Measurements from ENCODE around the gene CFAP92. TPM values are rescaled to one million over a fixed set of nuclear protein-coding genes. Genes with fewer than 3 reads are reported as not detected.

The CFAP92 gene, protein sequence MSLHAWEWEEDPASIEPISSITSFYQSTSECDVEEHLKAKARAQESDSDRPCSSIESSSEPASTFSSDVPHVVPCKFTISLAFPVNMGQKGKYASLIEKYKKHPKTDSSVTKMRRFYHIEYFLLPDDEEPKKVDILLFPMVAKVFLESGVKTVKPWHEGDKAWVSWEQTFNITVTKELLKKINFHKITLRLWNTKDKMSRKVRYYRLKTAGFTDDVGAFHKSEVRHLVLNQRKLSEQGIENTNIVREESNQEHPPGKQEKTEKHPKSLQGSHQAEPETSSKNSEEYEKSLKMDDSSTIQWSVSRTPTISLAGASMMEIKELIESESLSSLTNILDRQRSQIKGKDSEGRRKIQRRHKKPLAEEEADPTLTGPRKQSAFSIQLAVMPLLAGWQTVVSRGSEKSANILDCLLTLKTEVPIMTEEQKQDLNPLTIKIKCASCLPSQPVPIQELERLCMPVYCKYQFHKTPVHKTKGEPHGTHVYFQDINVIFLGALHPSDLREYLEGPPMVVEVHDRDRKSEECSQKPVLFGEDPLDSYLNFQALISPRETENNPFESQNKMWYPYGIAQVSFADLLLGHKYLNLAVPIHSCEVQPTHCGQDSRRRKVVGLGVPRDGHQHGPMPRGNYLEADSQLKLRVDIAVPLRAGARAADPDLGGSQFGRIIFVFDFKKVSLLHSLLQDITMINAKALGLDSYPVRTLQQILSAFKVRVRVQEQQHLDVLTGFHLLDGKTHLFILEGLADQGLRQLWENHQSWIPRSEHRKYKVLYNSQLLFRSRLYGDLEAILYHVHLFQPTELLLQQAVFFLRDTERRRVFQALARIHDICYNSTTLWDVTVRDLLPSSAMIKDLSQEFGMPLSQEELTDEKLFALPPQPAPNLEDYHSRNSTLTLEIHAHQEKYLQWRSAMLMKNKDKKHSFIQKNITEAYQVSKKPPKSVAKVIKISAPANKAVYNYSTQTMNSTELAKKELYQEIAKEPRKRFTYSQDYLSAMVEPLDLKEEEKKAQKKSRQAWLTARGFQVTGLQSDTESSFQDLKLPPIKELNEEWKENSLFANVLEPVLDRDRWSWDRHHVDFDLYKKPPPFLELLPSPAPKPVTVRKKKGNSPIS
- total RNA-seq = 2.0 TPM
- long read RNA-seq, partial matches to known transcripts = 2 of 5 reads
- long read RNA-seq, other reads (novel, unspliced or antisense) = 3 of 5 reads

DNA sequence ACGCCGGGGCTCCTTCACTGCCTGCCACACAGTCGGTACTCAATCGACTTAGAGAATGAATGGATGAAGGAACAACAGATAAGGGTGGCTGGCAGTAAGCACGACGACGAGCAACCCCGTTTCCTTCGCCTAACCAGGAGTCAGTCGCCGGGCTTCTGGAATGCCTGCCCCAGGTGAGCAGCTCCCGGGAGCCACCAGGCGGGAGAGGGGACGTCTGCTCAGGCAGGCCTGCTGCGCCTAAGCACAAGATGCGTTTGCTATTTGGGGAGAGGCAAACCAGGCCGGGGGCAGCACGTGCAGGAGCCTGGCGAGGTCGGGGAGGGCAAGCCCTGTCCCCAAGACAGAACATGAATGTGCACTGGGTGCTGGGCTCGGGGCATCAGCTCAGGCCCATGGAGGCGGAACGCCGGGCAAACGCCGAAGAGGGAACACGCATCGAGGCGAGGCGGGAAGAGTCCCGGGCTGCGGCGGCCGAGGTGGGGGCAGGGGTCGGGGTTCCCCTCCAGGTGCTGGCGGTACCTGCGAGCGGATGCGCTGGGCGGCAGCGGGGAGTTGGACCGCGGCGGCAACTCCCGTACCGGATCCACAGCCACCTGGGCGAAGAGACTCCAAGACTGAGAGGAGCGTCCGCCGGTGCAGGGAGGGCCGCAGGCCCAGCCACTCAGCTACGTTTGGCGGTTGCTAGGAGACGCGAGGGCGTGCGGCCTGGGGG is at the start of gene CFAP92:
CFAP92 (minus strand) TSS at position 616 of the 712 bp plus-strand sequence. CDS start 772 bp downstream, outside the sequence.
- Histone ChIP-seq H3K4me3 (peak within 1 kb of the TSS; percentile 44), H3K36me3 (no peaks in the 10 kb centered on the region), H3K4me1 (peaks cover 13% of the 10 kb centered on the region), H3K27ac (no peak within 1 kb of the TSS), H3K9me3 (no peaks in the 10 kb centered on the region), H3K27me3 (ENCODE audit: low read depth) (no peaks in the 10 kb centered on the region)
- intact Hi-C loops (cut with DNase I) = no loop called here
- TF ChIP-seq, protein P1, sequence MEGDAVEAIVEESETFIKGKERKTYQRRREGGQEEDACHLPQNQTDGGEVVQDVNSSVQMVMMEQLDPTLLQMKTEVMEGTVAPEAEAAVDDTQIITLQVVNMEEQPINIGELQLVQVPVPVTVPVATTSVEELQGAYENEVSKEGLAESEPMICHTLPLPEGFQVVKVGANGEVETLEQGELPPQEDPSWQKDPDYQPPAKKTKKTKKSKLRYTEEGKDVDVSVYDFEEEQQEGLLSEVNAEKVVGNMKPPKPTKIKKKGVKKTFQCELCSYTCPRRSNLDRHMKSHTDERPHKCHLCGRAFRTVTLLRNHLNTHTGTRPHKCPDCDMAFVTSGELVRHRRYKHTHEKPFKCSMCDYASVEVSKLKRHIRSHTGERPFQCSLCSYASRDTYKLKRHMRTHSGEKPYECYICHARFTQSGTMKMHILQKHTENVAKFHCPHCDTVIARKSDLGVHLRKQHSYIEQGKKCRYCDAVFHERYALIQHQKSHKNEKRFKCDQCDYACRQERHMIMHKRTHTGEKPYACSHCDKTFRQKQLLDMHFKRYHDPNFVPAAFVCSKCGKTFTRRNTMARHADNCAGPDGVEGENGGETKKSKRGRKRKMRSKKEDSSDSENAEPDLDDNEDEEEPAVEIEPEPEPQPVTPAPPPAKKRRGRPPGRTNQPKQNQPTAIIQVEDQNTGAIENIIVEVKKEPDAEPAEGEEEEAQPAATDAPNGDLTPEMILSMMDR (IDR thresholded peaks at IDR 0.05) = no peak
- ATAC-seq = peak; percentile 98 to 100
- peak; percentile 93 for DNase-seq

DNA sequence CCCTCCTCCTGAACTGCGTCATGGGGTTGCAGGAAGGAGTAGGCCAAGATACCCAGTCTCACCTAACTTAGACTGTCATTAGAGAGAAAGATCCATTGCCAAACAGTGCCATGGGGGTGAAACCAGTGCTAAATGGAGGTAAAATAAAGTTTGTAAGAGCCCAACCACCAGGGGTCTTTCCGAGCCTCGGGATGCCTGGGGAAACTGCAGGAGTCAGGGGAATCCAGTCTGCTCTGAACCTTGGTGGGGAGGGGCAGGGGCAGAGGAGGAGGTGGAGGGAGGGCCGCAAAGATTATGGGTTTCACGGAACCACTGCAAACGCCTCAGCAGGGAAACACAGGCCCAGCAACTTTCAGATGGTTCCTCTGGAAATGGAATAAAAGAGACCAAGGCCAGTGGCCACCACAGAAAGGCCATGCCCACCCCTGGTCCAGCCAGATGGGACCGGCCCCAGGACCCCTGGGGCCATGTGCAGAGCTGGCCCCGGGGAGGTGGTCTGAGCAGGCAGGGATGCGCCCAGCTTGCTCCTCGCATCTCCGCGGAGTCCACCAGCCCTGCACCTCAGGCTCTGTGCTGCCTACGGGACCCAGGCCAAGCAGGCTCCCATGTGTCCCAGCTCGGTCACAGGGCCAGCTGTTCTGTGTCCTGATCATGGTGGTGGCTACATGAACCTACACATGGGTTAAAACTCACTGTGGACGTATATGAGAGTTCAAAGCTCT is 46.9 kb upstream of the CFAP92 start:
- DNase-seq (no peak), ATAC-seq (no peak)
- no peaks in the 10 kb centered on the region for H3K9me3 ChIP-seq
- intact Hi-C loops (cut with DNase I) = loop anchor here (10.0 kb wide), 1 partner anchor 66 kb away; no protein-coding TSS in a partner anchor
- no peaks in the 10 kb centered on the region for H3K36me3 ChIP-seq
- TF ChIP-seq, protein P1 (IDR thresholded peaks at IDR 0.05) = no peak
- no peak overlapping the region for H3K27ac ChIP-seq
- no peaks in the 10 kb centered on the region for H3K27me3 ChIP-seq (ENCODE audit: low read depth)
- no peak overlapping the region for H3K4me3 ChIP-seq
- H3K4me1 ChIP-seq = peaks cover 5% of the 10 kb centered on the region

DNA sequence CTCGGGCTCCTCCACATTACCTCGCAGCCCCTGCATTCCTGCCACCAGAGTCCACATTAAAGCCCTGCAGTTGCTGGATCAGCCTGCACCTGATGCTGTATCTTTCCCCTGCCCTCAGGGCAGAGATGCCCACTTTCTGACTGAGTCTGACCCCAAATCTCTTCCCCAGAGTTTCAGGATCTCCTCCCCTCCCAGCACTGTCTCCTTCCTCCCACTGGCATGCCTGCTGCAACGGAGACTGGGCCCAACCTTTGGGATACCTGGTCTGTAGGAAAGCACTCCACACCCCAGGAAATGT is 46.1 kb upstream of the CFAP92 start:
- H3K27me3 ChIP-seq (ENCODE audit: low read depth) = no peaks in the 10 kb centered on the region
- no peaks in the 10 kb centered on the region for H3K4me1 ChIP-seq
- no peak overlapping the region for H3K4me3 ChIP-seq
- DNase-seq (no peak), ATAC-seq (no peak)
- intact Hi-C loops (cut with DNase I) = loop anchor here (10.0 kb wide), 1 partner anchor 65 kb away; no protein-coding TSS in a partner anchor
- H3K9me3 ChIP-seq = no peaks in the 10 kb centered on the region
- TF ChIP-seq, protein P1 (IDR thresholded peaks at IDR 0.05) = no peak
- H3K27ac ChIP-seq = no peak overlapping the region
- H3K36me3 ChIP-seq = peaks cover 5% of the 10 kb centered on the region

DNA sequence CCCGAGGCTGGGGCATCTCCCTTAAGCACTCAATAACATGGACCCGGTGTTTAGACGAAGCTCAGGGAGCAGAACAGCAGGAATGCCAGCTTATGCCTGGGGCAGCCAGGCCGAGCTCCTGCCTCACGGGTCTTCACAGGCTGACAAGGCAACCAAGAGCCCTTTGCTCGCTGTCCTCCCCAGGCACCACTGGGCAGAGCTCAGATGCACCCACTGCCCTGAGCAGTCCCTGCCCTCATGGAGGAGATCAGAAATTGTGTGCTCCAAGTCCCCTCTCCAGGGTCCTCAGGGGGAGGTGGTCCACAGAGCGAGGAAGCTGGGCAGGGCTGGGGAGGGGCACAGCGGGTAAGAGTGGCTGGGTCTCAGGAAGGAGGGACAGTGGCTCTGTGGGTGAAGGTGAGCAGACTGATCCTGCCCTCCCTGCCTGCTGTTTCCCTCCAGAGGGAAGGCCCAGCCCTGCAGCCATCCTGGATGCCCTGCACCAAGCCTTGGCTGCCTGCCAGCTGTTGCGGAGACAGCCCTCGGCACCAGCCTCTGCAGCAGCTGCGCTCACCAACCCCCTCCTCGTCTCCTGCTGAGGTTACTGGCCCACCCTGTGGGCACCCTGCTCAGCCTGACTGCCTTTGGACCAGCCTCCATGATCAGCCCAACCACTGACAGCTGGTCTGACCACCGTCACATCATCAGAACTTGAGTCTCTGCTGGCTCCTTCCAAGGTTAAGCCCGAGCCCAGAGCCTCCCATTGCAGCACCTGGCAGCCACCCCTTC is 45.6 kb upstream of the CFAP92 start:
- Histone ChIP-seq H3K9me3 (no peaks in the 10 kb centered on the region), H3K4me1 (no peaks in the 10 kb centered on the region), H3K36me3 (peaks cover 5% of the 10 kb centered on the region), H3K27ac (no peak overlapping the region), H3K27me3 (ENCODE audit: low read depth) (no peaks in the 10 kb centered on the region), H3K4me3 (no peak overlapping the region)
- ATAC-seq (peak; percentile 11 to 23), DNase-seq (no peak)
- TF ChIP-seq, protein P1 (IDR thresholded peaks at IDR 0.05) = no peak
- intact Hi-C loops (cut with DNase I) = loop anchor here (10.0 kb wide), 1 partner anchor 65 kb away; no protein-coding TSS in a partner anchor

Measured in lower lobe of right lung (tissue), 2 donors.